Measurements from ENCODE around the gene PRXL2A.

DNA sequence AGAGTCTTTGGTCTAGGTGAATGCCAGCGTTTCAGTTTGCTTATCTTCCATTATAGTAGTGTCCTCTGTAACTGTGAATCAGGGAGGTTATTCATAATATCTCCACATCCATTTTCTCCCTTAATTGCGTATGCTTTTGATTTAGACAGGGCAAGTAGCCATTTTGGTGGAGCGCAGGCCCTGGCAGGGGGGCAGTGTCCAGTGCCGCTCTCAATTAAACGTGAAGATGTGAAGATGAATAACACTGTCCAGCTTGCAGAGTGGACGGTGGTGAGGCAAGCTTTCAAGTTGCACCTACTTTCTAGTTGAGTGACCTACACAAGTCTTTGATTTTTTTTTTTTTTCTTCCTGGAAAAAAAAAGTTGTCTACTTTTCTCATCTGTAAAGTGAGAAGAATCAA, 50.3 kb downstream of the PRXL2A start:
- TF ChIP-seq CTCF (IDR thresholded peaks at IDR 0.05; ENCODE audit: insufficient read depth, low read depth, low read length), result no peak
- no peak for TF ChIP-seq EZH2 (IDR thresholded peaks at IDR 0.05; ENCODE audit: insufficient read depth, low read length)
